RWPE1 (cell line): ENCODE data around the gene ITGA2.
A peak's percentile ranks its signal among the peaks of the same experiment; 100 is the strongest.

Experiments
- CTCF ChIA-PET: fragments of 350-600 bp; sonication (Branson Sonifier 250); formaldehyde crosslinking; extraction: SDS; loops from one replicate; lab custom pipeline; 2021; lab: Yijun Ruan, JAX
- POLR2A ChIA-PET: fragments of 400-600 bp; formaldehyde crosslinking; extraction: SDS; loops from one replicate; lab custom pipeline; 2020; ENCODE audit warnings: antibody characterized with exemption; ENCODE audit not compliant: low non-redundant PET; lab: Yijun Ruan, JAX
- DNase-seq: peaks from one replicate; pipeline ENCODE4 v3.0.0; 2012; ENCODE audit warnings: low spot score
- H3K27ac ChIP-seq: fragments of 450-650 bp; 2 replicates; pipeline ENCODE4 v1.5.1; 2017
- CTCF ChIP-seq: fragments of 450-650 bp; conservative IDR thresholded peaks from 2 replicates; pipeline ENCODE4 v1.5.1; 2017; ENCODE audit warnings: low read depth, mild to moderate bottlenecking

The ITGA2 gene

GRCh38 chr5:53017383-53017782 is 28.2 kb downstream of the ITGA2 start:
- TF ChIP-seq CTCF = no peak
- H3K27ac ChIP-seq = no peak overlapping the region
- ChIA-PET POLR2A (no interaction called here), CTCF (no interaction called here)
- DNase-seq = no peak

GRCh38 chr5:53017794-53018391 is 28.7 kb downstream of the ITGA2 start:
- ChIA-PET CTCF (interaction anchor here (0.6 kb wide), 1 partner anchor 49 kb away, joined by 3 read pairs; no protein-coding TSS in a partner anchor), POLR2A (no interaction called here)
- DNase-seq = no peak
- no peak overlapping the region for H3K27ac ChIP-seq
- TF ChIP-seq CTCF = no peak

DNA sequence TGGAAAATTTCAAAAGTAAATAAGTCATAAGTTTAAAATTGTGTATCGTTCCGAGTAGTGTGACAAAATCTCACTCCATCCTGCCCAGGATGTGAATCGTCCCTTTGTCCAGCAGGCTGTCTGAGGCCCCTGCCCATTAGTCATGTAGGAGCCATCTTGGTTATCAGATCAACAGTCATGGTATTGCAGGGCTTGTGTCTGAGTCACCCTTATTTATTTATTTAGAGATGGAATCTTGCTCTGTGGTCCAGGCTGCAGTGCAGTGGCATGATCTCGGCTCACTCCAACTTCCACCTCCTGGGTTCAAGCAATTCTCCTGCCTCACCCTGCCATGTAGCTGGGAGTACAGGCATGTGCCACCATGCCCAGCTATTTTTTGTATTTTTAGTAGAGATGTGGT is 30.2 kb downstream of the ITGA2 start:
- DNase-seq = peak; percentile 45
- H3K27ac ChIP-seq = no peak overlapping the region
- no peak for TF ChIP-seq CTCF
- ChIA-PET POLR2A (no interaction called here), CTCF (no interaction called here)

DNA sequence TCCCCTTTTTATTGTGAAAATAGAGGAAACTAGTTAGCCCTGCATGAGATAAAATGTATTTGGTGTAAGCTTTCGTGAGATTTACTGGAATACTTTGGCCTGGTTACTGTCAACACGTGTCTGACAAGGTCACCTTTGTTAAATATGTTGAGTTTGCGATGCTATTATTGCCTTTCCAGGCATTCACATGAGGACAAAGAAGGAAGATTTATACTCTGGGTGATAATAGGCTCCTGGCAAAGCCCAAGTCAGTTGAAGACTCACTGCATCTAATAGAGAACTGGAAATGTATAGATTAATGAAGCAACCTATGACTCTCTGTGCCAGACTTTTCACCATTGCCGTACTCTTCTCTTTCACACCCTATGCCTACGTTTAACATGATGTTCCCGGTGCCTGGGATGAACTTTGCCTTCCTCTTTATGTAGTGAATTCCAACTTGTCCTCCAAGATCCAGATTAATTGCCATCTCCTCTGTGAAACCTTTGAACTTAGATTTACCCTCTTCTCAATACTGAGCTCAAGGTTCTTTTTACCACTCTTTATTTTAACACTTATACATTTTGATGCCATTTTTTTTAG is 33.9 kb downstream of the ITGA2 start:
- no peak for DNase-seq
- no peak for TF ChIP-seq CTCF
- POLR2A ChIA-PET = no interaction called here
- H3K27ac ChIP-seq = no peak overlapping the region
- CTCF ChIA-PET = no interaction called here

DNA sequence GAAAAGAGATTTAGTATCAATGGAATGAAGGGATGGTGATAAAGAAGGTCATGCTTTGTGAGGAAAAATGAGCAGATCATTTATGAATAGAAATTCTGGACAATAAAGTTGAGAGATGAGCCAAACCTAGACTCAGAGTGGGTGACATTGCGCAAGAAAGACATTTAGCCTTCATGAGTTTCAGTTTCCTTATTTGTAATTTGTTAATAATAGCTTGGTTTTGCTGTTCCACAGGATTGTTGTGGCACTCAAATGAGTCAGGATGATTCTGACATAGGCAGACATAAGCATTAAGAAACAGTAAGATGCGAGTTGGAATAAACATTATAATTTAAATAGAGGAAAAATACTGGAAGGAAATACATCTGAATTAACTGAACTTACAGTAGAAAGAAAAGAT is 34.8 kb downstream of the ITGA2 start:
- no peak overlapping the region for H3K27ac ChIP-seq
- no peak for TF ChIP-seq CTCF
- peak; percentile 53 for DNase-seq
- ChIA-PET POLR2A (no interaction called here), CTCF (interaction anchor here (0.6 to 0.9 kb wide), 3 partner anchors 13 to 1246 kb away, joined by 3 to 5 read pairs (median 3); no protein-coding TSS in a partner anchor)

- ChIA-PET POLR2A (no interaction called here), CTCF (interaction anchor here (0.7 to 0.9 kb wide), 2 partner anchors 12 to 13 kb away, joined by 3 to 5 read pairs; no protein-coding TSS in a partner anchor)
- DNase-seq = no peak
- H3K27ac ChIP-seq = no peak overlapping the region
- TF ChIP-seq CTCF = no peak
These were observed 35.4 kb downstream of the ITGA2 start for GRCh38 chr5:53024535-53024934.
